SIG-M5 (cell line): ENCODE results near the gene CCL22.

Source experiments
- DNase-seq: peaks from one replicate; lab custom pipeline; 2025; lab: John Stamatoyannopoulos, UW

CCL22 gene

GRCh38 chr16:57376313-57376818, 17.8 kb downstream of the CCL22 start:
- DNase-seq: no peak

- DNase-seq: no peak
Observed at GRCh38 chr16:57377080-57377841, 18.7 kb downstream of the CCL22 start.

- DNase-seq: no peak
Observed at GRCh38 chr16:57379579-57379978, 21.0 kb downstream of the CCL22 start.

DNA sequence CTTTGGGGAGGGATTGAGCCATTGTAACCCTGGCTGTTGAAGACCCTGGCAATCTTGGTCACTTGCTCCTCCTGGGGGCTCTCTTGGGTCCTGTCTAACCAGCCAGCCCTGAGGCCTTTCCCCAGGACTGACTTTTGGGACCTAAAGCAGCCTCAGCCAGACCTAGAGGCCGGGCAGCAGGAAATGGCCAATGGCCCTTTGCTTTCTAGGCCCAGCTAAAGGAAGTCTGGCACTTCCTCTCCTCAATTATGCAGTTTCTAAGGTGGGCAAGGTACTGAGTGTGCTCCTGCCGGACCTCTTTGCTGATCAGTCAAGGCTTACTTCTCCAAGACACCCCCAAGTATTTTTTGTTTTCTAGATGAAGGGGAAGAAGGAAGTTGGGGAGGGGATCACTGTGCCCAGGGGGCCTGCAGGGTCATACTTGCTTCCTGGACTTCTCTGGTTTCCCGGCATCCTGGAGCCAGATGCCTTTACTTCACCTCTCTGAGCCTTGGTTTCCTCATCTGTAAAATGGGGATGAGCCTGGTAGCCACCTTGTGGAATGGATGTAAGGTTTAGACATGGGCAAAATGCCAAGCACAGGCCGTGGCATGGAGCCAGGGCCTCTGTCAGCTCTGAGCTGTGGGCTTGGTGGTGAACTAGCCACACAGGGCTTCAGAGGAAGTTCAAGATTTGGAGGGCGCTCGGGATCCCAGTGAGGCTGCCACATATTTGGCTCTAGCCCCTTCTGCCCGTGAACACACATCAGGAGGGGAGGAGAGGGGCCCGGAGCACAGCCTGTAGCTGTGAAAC, 22.3 kb downstream of the CCL22 start:
- DNase-seq: no peak

DNA sequence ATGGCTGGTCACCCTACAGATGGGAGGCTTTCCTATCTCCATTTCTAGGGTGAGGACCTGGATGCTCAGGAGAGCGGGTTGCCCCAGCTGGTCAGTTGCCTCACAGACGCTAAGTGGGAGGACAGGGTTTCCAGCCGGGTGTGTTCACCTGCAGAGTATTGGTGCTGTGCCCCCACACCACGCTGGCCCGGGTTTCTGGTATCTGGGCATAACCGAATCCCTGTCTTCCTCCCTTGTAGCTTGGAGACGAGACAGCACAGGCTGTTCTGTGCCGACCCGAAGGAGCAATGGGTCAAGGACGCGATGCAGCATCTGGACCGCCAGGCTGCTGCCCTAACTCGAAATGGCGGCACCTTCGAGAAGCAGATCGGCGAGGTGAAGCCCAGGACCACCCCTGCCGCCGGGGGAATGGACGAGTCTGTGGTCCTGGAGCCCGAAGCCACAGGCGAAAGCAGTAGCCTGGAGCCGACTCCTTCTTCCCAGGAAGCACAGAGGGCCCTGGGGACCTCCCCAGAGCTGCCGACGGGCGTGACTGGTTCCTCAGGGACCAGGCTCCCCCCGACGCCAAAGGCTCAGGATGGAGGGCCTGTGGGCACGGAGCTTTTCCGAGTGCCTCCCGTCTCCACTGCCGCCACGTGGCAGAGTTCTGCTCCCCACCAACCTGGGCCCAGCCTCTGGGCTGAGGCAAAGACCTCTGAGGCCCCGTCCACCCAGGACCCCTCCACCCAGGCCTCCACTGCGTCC, 23.4 kb downstream of the CCL22 start:
- DNase-seq: no peak

GRCh38 chr16:57382535-57383275, 24.1 kb downstream of the CCL22 start:
- no peak for DNase-seq

DNA sequence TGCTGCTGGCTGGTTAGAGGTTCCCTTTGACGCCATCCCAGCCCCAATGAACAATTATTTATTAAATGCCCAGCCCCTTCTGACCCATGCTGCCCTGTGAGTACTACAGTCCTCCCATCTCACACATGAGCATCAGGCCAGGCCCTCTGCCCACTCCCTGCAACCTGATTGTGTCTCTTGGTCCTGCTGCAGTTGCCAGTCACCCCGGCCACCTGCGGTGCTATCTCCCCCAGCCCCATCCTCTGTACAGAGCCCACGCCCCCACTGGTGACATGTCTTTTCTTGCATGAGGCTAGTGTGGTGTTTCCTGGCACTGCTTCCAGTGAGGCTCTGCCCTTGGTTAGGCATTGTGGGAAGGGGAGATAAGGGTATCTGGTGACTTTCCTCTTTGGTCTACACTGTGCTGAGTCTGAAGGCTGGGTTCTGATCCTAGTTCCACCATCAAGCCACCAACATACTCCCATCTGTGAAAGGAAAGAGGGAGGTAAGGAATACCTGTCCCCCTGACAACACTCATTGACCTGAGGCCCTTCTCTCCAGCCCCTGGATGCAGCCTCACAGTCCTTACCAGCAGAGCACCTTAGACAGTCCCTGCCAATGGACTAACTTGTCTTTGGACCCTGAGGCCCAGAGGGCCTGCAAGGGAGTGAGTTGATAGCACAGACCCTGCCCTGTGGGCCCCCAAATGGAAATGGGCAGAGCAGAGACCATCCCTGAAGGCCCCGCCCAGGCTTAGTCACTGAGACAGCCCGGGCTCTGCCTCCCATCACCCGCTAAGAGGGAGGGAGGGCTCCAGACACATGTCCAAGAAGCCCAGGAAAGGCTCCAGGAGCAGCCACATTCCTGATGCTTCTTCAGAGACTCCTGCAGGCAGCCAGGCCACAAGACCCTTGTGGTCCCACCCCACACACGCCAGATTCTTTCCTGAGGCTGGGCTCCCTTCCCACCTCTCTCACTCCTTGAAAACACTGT, 25.0 kb downstream of the CCL22 start:
- DNase-seq: no peak

- no peak for DNase-seq
Observed at GRCh38 chr16:57384248-57385070, 25.9 kb downstream of the CCL22 start.

DNA sequence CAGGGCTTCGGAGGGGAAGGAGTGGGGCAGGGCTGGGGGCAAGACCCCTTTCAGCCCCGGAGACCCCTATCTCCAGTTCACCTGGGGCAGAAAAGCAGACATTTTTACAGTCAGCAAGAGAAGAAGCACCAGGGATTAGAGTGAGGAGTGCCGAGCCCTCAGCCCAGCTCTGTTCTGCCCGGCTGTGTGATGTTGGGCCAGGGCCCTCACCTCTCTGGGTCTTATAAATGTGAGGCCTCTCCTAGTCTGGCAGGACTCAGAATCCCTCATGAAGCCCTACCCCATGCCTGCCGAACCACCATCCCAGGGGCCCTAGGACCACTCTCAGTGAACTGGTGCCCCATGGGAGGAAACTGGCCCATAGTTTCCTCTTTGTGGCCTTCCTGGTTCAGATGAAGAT, 26.5 kb downstream of the CCL22 start:
- DNase-seq: no peak

GRCh38 chr16:57386381-57386951, 27.9 kb downstream of the CCL22 start:
- no peak for DNase-seq

DNA sequence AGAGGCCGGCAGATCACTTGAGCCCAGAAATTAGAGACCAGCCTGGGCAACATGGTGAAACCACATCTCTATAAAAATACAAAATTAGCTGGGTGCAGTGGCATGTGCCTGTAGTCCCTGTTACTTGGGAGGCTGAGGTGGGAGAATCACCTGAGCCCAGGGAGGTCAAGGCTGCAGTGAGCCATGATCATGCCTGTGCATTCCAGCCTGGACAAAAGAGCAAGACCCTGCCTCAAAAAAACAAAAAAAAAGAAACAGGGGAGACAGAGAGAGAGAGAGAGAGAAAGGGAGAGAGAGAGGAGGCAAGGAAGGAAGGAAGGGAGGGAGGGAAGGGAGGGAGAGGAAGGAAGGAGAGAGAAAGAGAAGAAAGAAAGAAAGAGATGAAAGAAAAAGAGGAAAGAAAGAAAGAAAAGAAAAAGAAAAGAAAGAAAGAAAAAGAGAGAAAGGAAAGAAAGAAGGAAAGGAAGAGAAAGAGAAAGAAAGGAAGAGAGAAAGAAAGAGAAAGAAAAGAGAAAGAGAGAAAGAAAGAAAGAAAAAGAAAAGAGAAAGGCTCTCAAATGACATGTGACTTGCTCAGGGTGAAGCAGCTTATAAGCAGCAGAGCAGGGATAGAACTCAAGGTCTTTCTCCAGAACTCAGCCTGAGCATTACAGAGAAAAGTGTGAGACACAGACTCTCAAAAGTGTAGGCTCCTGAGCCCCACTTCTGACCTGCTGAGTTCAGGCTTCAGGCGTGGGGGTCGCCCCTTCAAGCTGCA, 29.2 kb downstream of the CCL22 start:
- no peak for DNase-seq

DNA sequence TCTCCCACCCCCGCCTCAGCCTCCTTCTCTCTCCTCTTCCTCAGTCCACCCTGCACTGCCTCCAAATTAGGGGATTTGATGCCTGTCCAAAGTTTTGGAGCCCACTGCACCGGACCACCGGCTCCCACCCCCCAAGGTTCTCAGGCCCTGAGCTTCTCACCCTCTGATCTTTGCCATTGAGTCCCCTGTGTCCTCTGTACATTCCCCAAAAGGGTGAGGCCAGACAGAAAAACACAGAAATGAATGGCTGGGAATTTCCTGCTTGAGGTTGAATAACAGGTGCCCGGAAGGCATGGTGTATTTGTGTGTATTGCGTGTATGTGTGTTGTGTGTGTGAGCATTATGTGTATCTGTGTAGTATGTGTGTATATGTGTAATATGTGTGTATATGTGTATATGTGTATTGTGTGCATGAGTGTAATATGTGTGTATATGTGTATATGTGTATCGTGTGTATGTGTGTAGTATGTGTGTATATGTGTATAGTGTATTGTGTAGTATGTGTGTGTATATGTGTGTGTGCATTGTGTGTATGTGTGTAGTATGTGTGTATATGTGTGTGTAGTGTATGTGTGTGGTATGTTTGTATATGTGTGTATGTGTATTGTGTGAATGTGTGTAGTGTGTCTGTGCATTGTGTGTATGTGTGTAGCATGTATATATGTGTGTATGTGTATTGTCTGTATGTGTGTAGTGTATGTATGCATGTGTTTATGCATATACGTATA, 29.9 kb downstream of the CCL22 start:
- DNase-seq: no peak

DNA sequence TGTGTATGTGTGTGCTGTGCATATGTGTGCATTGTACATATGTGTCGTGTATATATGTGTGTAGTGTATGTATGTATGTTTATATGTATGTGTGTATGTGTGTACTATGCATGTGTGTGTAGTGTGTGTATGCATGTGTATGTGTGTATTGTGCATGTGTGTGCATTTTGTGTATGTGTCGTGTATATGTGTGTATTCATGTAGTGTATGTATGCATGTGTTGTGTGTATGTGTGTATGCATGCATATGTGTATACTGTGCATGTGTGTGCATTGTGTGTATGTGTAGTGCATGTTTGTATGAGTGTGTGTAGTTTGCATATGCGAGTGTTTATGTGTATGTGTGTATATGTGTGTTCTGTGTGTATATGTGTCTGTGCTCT, 30.5 kb downstream of the CCL22 start:
- no peak for DNase-seq

- DNase-seq: no peak
Observed at GRCh38 chr16:57390636-57391295, 32.2 kb downstream of the CCL22 start.

DNA sequence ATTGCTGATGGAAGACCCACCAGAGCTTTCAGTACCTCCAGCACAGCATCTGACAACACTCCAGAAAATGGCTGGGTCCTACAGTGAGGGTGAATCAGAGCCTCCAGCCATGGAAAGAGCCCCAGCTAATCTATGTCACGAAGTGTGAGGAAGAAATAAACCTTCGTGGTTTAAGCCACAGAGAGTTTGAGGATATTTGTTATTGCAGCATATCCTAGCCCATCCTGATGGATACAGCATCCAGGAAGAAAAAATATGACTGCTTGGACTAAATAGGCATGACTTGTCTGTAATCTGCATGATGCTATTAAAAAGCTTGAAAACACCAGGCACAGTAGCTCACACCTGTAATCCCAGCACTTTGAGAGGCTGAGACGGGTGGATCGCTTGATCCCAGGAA, 32.7 kb downstream of the CCL22 start:
- no peak for DNase-seq

DNA sequence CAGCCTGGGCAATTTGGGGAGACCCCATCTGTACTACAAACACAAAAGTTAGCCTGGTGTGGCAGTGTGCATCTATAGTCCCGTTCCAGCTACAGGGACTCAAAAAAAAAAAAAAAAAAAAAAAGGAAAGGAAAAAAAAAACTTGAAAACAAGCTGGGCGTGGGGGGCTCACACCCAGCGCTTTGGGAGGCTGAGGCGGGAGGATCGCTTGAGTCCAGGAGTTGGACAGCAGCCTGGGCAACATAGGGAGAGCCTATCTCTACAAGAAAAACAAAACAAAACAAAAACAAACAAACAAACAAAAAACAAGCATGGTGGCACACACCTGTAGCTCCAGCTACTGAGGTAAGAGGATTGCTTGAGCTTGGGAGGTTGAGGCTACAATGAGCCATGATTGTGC, 33.1 kb downstream of the CCL22 start:
- DNase-seq: no peak

GRCh38 chr16:57392694-57393093, 34.1 kb downstream of the CCL22 start:
- no peak for DNase-seq
